ENCODE measurements around the gene ZMIZ2. TPM values are rescaled to one million over a fixed set of nuclear protein-coding genes. Genes with fewer than 3 reads are reported as not detected.

The ZMIZ2 gene
- total RNA-seq, 1 donor from 2014 or later: 291 TPM

DNA sequence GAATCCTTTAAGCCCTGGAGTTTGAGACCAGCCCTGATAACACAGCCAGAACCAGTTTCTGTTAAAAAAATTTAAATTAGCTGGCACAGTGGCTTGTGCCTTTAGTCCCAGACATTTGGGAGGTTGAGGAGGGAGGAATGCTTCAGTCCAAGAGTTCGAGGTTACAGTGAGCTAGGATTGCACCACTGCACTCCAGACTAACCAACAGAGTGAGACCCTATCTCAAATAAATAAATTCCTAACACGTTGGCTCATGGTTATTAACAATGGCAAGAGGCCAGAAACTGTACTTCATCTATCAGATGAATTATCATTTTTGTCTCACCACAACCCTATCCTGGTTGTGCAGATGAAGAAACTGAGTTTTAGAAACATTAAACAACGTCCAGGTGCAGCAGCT, 45.7 kb downstream of the ZMIZ2 start:
- Mint-ChIP-seq H3K4me1 (ENCODE audit: low read depth, unreplicated experiment) (peaks cover 8% of the 10 kb centered on the region), H3K9me3 (ENCODE audit: unreplicated experiment) (peaks cover 11% of the 10 kb centered on the region), H3K27ac (ENCODE audit: unreplicated experiment) (no peak overlapping the region), H3K27me3 (ENCODE audit: unreplicated experiment) (peaks cover 7% of the 10 kb centered on the region), H3K36me3 (ENCODE audit: unreplicated experiment) (no peaks in the 10 kb centered on the region), H3K4me3 (ENCODE audit: unreplicated experiment) (no peak overlapping the region)
- TF ChIP-seq, protein P1, sequence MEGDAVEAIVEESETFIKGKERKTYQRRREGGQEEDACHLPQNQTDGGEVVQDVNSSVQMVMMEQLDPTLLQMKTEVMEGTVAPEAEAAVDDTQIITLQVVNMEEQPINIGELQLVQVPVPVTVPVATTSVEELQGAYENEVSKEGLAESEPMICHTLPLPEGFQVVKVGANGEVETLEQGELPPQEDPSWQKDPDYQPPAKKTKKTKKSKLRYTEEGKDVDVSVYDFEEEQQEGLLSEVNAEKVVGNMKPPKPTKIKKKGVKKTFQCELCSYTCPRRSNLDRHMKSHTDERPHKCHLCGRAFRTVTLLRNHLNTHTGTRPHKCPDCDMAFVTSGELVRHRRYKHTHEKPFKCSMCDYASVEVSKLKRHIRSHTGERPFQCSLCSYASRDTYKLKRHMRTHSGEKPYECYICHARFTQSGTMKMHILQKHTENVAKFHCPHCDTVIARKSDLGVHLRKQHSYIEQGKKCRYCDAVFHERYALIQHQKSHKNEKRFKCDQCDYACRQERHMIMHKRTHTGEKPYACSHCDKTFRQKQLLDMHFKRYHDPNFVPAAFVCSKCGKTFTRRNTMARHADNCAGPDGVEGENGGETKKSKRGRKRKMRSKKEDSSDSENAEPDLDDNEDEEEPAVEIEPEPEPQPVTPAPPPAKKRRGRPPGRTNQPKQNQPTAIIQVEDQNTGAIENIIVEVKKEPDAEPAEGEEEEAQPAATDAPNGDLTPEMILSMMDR (IDR thresholded peaks at IDR 0.05; ENCODE audit: partially characterized antibody, unreplicated experiment): no peak
- DNase-seq: no peak

DNA sequence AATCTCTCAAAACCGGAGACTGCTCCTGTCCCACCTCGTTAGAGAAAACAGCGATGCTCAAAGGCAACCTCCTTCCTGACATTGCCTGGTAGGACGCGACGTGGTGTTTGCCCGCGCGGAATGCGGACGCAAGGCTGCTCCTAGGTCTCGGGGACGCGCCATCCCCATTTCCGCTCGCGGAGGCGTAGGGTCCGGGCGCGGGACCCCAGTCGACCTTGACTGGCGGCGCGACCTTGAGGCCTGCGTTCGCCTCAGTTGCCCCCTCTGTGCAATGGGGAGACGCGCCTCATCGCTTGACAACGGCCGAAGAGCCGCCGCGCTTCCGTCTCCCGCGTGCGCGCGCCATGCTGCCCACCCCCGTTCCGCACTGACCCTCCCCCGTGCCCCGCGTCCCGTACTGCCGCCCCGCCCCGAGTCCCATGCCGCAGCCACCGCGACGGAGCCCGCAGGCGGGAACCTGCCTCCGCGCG, 47.4 kb downstream of the ZMIZ2 start:
- H3K36me3 Mint-ChIP-seq (ENCODE audit: unreplicated experiment): no peaks in the 10 kb centered on the region
- no peak for DNase-seq

DNA sequence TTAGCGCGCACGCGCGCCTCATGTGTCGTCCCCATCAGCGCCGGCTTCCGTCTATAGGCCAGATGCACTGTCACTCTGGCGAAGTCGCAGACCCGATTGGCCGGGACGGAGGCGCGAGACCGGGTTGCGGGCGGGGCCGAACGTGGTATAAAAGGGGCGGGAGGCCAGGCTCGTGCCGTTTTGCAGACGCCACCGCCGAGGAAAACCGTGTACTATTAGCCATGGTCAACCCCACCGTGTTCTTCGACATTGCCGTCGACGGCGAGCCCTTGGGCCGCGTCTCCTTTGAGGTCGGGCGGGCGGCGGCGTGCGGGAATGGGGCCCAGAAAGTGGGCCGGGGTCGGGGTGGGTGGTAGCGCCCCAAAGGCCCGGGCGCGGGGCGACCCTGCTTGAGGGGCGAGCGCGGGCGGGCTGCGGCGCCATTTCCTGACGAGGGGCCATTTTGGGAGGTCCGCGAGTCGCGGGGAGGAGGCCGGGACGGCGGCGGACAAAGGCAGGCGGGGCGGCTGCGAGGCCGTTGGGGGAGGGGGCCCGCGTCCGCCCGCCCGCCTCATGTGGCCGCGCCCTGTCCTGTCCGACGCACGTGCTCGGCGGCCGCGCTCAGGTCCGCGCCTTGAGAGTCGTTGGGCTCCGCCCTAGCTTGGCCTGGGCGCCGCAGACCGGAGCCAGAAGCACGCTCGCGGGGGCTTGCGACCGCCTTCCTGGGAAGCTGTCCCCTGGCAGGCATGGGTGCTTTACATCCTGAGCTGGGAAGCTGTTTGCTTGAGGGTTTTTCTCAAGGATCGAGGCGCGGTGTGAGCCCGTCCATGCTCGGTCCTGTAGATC, 48.1 kb downstream of the ZMIZ2 start, which contains the start of gene PPIA:
PPIA (plus strand) TSS at position 178 of the 825 bp plus-strand sequence; CDS start at position 222, 44 bp downstream.
- Mint-ChIP-seq H3K4me3 (ENCODE audit: unreplicated experiment) (peak within 1 kb of the TSS; percentile 99), H3K27ac (ENCODE audit: unreplicated experiment) (peak within 1 kb of the TSS; percentile 98), H3K9me3 (ENCODE audit: unreplicated experiment) (peaks cover 11% of the 10 kb centered on the region), H3K27me3 (ENCODE audit: unreplicated experiment) (peaks cover 9% of the 10 kb centered on the region), H3K36me3 (ENCODE audit: unreplicated experiment) (no peaks in the 10 kb centered on the region), H3K4me1 (ENCODE audit: low read depth, unreplicated experiment) (peaks cover 15% of the 10 kb centered on the region)
- TF ChIP-seq, protein P1 (IDR thresholded peaks at IDR 0.05; ENCODE audit: partially characterized antibody, unreplicated experiment): no peak
- peak; percentile 98 for DNase-seq

More for the DNA sequence above, 47.4 kb downstream of the ZMIZ2 start:
- Mint-ChIP-seq H3K9me3 (ENCODE audit: unreplicated experiment) (peaks cover 11% of the 10 kb centered on the region), H3K27me3 (ENCODE audit: unreplicated experiment) (peaks cover 9% of the 10 kb centered on the region), H3K4me3 (ENCODE audit: unreplicated experiment) (peak overlapping the region; percentile 81), H3K27ac (ENCODE audit: unreplicated experiment) (peak overlapping the region; percentile 87), H3K4me1 (ENCODE audit: low read depth, unreplicated experiment) (peaks cover 11% of the 10 kb centered on the region)
- TF ChIP-seq, protein P1 (IDR thresholded peaks at IDR 0.05; ENCODE audit: partially characterized antibody, unreplicated experiment): no peak

DNA sequence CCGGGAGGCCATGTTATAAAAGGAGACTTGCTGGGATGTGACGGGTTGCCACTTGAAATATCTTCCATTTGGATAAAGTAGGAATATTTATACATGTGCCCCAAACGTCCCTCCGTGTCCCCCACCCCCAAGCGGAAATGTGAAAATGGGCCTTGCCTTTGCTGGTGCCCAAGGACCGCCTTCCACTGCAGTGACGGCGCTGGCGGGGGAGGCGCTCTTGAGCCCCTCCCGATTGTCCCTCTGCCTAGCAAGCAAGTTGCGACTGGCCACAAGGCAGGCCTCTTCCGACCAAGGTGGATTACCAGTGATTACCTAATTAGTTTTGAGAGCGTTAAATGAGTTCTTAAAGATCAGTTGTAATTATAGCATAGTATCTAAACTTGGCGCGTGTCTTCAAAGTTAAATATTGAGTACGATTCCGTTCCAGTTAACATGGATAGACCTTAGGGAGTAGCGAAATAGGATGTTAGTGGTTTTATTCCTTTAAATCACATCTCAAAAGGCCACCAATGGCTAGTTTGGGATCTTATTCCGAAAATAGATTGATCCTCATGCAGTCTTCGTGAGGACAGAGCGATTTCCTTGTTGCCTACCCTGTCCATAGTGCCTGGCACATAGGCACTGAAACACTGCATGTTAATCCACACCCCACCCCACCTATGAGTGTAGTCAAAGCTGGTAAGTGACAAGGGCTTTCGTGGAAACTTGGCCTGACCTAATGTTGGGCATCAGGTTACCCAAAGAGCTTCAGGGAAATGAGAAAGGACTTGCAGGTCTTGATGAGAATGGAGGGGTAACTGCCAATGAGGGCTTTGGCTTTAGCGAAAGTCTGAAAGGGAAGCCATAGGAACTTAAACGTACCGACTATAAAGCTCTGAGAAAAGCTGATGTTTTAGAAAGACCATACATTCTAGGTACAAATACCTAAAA, 48.9 kb downstream of the ZMIZ2 start:
- DNase-seq: peak; percentile 84
- H3K27me3 Mint-ChIP-seq (ENCODE audit: unreplicated experiment): peaks cover 11% of the 10 kb centered on the region
- TF ChIP-seq, protein P1 (IDR thresholded peaks at IDR 0.05; ENCODE audit: partially characterized antibody, unreplicated experiment): peak; percentile 58
- peaks cover 11% of the 10 kb centered on the region for H3K9me3 Mint-ChIP-seq (ENCODE audit: unreplicated experiment)
- peak overlapping the region; percentile 99 for H3K4me3 Mint-ChIP-seq (ENCODE audit: unreplicated experiment)
- peaks cover 15% of the 10 kb centered on the region for H3K4me1 Mint-ChIP-seq (ENCODE audit: low read depth, unreplicated experiment)
- H3K36me3 Mint-ChIP-seq (ENCODE audit: unreplicated experiment): no peaks in the 10 kb centered on the region
- peak overlapping the region; percentile 98 for H3K27ac Mint-ChIP-seq (ENCODE audit: unreplicated experiment)

All from glutamatergic neuron (in vitro differentiated cells).